ENCODE results near the gene GLCE. TPM values are rescaled to one million over a fixed set of nuclear protein-coding genes. Genes with fewer than 3 reads are reported as not detected.

Gene GLCE
- total RNA-seq, 1 experiment from 2014 or later = 7.5 TPM

DNA sequence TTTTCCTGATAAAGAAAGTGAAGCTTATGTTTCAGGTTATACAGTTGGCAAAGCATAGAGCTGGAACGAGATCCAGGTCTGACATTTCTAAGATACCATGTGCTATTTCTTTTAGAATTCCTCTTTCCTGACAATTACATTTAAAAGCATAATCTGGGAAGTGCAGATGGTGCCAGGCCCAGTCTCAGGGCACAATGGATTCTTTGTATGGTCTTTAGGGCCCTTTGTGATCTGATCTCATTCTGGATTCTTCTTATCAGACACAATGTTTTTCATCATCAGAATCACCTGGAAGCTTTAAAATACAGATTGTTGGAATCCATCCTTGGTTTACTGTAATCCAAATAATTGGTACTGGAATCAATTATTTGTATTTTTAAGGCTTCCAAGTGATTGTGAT, 18.6 kb upstream of the GLCE start:
- peaks cover 39% of the 10 kb centered on the region for H3K27me3 Mint-ChIP-seq (ENCODE audit: insufficient read depth, unreplicated experiment)
- TF ChIP-seq, protein P1, sequence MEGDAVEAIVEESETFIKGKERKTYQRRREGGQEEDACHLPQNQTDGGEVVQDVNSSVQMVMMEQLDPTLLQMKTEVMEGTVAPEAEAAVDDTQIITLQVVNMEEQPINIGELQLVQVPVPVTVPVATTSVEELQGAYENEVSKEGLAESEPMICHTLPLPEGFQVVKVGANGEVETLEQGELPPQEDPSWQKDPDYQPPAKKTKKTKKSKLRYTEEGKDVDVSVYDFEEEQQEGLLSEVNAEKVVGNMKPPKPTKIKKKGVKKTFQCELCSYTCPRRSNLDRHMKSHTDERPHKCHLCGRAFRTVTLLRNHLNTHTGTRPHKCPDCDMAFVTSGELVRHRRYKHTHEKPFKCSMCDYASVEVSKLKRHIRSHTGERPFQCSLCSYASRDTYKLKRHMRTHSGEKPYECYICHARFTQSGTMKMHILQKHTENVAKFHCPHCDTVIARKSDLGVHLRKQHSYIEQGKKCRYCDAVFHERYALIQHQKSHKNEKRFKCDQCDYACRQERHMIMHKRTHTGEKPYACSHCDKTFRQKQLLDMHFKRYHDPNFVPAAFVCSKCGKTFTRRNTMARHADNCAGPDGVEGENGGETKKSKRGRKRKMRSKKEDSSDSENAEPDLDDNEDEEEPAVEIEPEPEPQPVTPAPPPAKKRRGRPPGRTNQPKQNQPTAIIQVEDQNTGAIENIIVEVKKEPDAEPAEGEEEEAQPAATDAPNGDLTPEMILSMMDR (IDR thresholded peaks at IDR 0.05; ENCODE audit: unreplicated experiment) = no peak
- no peaks in the 10 kb centered on the region for H3K36me3 Mint-ChIP-seq (ENCODE audit: insufficient read depth, unreplicated experiment)
- CTCF ChIA-PET = interaction anchor here (0.6 to 1.0 kb wide), 3 partner anchors 18 to 269 kb away, joined by 3 to 4 read pairs (median 3); no protein-coding TSS in a partner anchor
- H3K4me3 Mint-ChIP-seq (ENCODE audit: unreplicated experiment) = no peak overlapping the region
- intact Hi-C loops (cut with micrococcal nuclease) = no loop called here
- no TSS peak for BruUV-seq (replicated peaks)
- no peak for DNase-seq (ENCODE audit: unreplicated experiment)
- H3K27ac Mint-ChIP-seq (ENCODE audit: low read depth, unreplicated experiment) = no peak overlapping the region
- POLR2A ChIA-PET = interaction anchor here (0.9 to 2.7 kb wide), 5 partner anchors 13 to 56 kb away, joined by 3 to 27 read pairs (median 3); partner anchors contain the start of gene GLCE
- peaks cover 11% of the 10 kb centered on the region for H3K4me1 Mint-ChIP-seq (ENCODE audit: insufficient read depth, unreplicated experiment)
- H3K9me3 Mint-ChIP-seq (ENCODE audit: unreplicated experiment) = no peaks in the 10 kb centered on the region

DNA sequence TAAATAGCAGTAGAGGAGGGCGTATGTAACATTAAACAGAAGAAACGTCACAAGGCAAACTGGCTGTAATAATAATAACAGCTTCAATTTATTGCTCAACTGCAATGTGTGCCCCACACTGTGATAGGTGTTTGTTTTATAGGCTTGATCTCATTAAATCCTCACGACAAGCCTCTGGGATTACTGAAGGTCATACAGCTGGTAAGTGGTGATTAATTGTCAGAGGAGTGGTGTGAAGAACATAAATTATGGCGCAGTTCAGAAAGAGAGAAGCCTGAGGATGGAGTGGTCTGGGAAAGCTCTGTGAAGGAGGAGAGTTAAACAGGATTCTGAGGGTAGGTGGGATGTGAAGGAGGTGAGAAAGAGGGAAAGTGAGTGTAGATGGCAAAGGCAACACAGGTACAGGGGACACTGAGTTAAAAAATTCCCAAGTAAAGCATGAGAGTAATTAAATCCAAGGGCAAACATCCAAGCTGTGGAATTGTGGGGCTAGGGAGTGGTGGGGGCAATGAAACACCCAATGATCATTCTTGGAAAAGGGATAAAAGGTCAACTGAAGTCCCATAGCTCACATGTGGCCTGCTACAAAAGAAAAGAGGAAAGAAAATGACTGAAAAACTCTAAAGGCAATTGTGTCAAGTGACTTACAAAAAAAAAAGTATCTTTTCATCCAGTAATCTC, 16.5 kb upstream of the GLCE start:
- peaks cover 11% of the 10 kb centered on the region for H3K4me1 Mint-ChIP-seq (ENCODE audit: insufficient read depth, unreplicated experiment)
- CTCF ChIA-PET = interaction anchor here (0.6 kb wide), 1 partner anchor 99 kb away, joined by 4 read pairs; no protein-coding TSS in a partner anchor
- no TSS peak for BruUV-seq (replicated peaks)
- TF ChIP-seq, protein P1 (IDR thresholded peaks at IDR 0.05; ENCODE audit: unreplicated experiment) = no peak
- no peak overlapping the region for H3K4me3 Mint-ChIP-seq (ENCODE audit: unreplicated experiment)
- intact Hi-C loops (cut with micrococcal nuclease) = no loop called here
- H3K36me3 Mint-ChIP-seq (ENCODE audit: insufficient read depth, unreplicated experiment) = no peaks in the 10 kb centered on the region
- peak; percentile 17 for DNase-seq (ENCODE audit: unreplicated experiment)
- H3K9me3 Mint-ChIP-seq (ENCODE audit: unreplicated experiment) = no peaks in the 10 kb centered on the region
- H3K27ac Mint-ChIP-seq (ENCODE audit: low read depth, unreplicated experiment) = no peak overlapping the region
- POLR2A ChIA-PET = interaction anchor here (1.7 to 2.7 kb wide), 2 partner anchors 18 to 34 kb away, joined by 3 to 27 read pairs; partner anchors contain the start of gene GLCE
- peaks cover 33% of the 10 kb centered on the region for H3K27me3 Mint-ChIP-seq (ENCODE audit: insufficient read depth, unreplicated experiment)

DNA sequence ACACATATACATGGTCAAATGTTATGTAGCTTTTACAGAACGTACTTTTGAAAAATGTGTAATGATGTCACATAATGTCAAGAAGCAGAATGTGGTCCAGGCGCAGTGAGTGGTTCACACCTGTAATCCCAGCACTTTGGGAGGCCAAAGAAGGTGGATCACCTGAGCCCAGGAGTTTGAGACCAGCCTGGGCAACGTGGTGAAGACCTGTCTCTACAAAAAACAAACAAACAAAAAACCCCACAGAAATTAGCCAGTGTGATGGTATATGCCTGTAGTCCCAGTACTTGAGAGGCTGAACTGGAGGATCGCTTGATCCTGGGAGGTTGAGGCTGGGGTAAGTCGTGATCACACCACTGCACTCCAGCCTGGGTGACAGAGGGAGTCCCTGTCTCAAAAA, 15.9 kb upstream of the GLCE start:
- intact Hi-C loops (cut with micrococcal nuclease) = no loop called here
- TF ChIP-seq, protein P1 (IDR thresholded peaks at IDR 0.05; ENCODE audit: unreplicated experiment) = no peak

GRCh38 chr15:69145149-69145693, 15.2 kb upstream of the GLCE start:
- peaks cover 19% of the 10 kb centered on the region for H3K27me3 Mint-ChIP-seq (ENCODE audit: insufficient read depth, unreplicated experiment)
- BruUV-seq (replicated peaks) = no TSS peak
- no peaks in the 10 kb centered on the region for H3K9me3 Mint-ChIP-seq (ENCODE audit: unreplicated experiment)
- POLR2A ChIA-PET = interaction anchor here (1.6 kb wide), 1 partner anchor 15 kb away, joined by 7 read pairs; the partner anchor contains the start of gene GLCE
- TF ChIP-seq, protein P1 (IDR thresholded peaks at IDR 0.05; ENCODE audit: unreplicated experiment) = no peak
- CTCF ChIA-PET = interaction anchor here (0.5 kb wide), 1 partner anchor 85 kb away, joined by 4 read pairs; no protein-coding TSS in a partner anchor
- H3K27ac Mint-ChIP-seq (ENCODE audit: low read depth, unreplicated experiment) = no peak overlapping the region
- intact Hi-C loops (cut with micrococcal nuclease) = no loop called here
- peaks cover 11% of the 10 kb centered on the region for H3K4me1 Mint-ChIP-seq (ENCODE audit: insufficient read depth, unreplicated experiment)
- no peak for DNase-seq (ENCODE audit: unreplicated experiment)
- no peaks in the 10 kb centered on the region for H3K36me3 Mint-ChIP-seq (ENCODE audit: insufficient read depth, unreplicated experiment)
- no peak overlapping the region for H3K4me3 Mint-ChIP-seq (ENCODE audit: unreplicated experiment)

More for the DNA sequence above, 15.9 kb upstream of the GLCE start:
- POLR2A ChIA-PET = interaction anchor here (2.7 kb wide), 1 partner anchor 17 kb away, joined by 27 read pairs; the partner anchor contains the start of gene GLCE
- CTCF ChIA-PET = interaction anchor here (0.6 kb wide), 1 partner anchor 99 kb away, joined by 4 read pairs; no protein-coding TSS in a partner anchor
- DNase-seq (ENCODE audit: unreplicated experiment) = no peak
- peaks cover 26% of the 10 kb centered on the region for H3K27me3 Mint-ChIP-seq (ENCODE audit: insufficient read depth, unreplicated experiment)
- no peaks in the 10 kb centered on the region for H3K9me3 Mint-ChIP-seq (ENCODE audit: unreplicated experiment)
- no peak overlapping the region for H3K4me3 Mint-ChIP-seq (ENCODE audit: unreplicated experiment)
- BruUV-seq (replicated peaks) = no TSS peak
- H3K27ac Mint-ChIP-seq (ENCODE audit: low read depth, unreplicated experiment) = no peak overlapping the region
- peaks cover 11% of the 10 kb centered on the region for H3K4me1 Mint-ChIP-seq (ENCODE audit: insufficient read depth, unreplicated experiment)
- no peaks in the 10 kb centered on the region for H3K36me3 Mint-ChIP-seq (ENCODE audit: insufficient read depth, unreplicated experiment)

All from MCF 10A (cell line).